Smooth muscle cell (in vitro differentiated cells): Measurements from ENCODE around the gene KCNIP1. TPM values are rescaled to one million over a fixed set of nuclear protein-coding genes. Genes with fewer than 3 reads are reported as not detected.

Experiments
- DNase-seq: peaks from one replicate; lab custom pipeline; 2025; ENCODE audit not compliant: unreplicated experiment; lab: John Stamatoyannopoulos, UW
- H2AFZ ChIP-seq: fragments of 200-600 bp; sonication (generic); 2 replicates; pipeline ENCODE4 v1.6.0; 2016; ENCODE audit warnings: antibody characterized with exemption, low read depth, mild to moderate bottlenecking
- H3F3A ChIP-seq: fragments of 200-600 bp; sonication (generic); 2 replicates; pipeline ENCODE4 v1.6.0; 2017; ENCODE audit warnings: antibody characterized with exemption, low read depth
- H3K27ac ChIP-seq: fragments of 200-600 bp; sonication (generic); 2 replicates; pipeline ENCODE4 v1.5.1; 2016; ENCODE audit warnings: low read depth, mild to moderate bottlenecking
- H3K27me3 ChIP-seq: fragments of 200-600 bp; sonication (generic); 2 replicates; pipeline ENCODE4 v1.6.1; 2016; ENCODE audit warnings: low read depth, mild to moderate bottlenecking
- H3K36me3 ChIP-seq: fragments of 200-600 bp; sonication (generic); 2 replicates; pipeline ENCODE4 v1.5.1; 2016; ENCODE audit warnings: low read depth
- H3K4me1 ChIP-seq: fragments of 200-600 bp; sonication (generic); 2 replicates; pipeline ENCODE4 v1.5.1; 2016; ENCODE audit warnings: low read depth
- H3K4me2 ChIP-seq: fragments of 200-600 bp; sonication (generic); 2 replicates; pipeline ENCODE4 v1.6.0; 2016; ENCODE audit warnings: mild to moderate bottlenecking
- H3K4me3 ChIP-seq: fragments of 200-600 bp; sonication (generic); 2 replicates; pipeline ENCODE4 v1.5.1; 2016; ENCODE audit warnings: mild to moderate bottlenecking
- H3K79me2 ChIP-seq: fragments of 200-600 bp; sonication (generic); 2 replicates; pipeline ENCODE4 v1.6.0; 2016; ENCODE audit warnings: low read depth, mild to moderate bottlenecking
- H3K9ac ChIP-seq: fragments of 200-600 bp; sonication (generic); 2 replicates; pipeline ENCODE4 v1.6.0; 2016; ENCODE audit warnings: low read depth
- H3K9me3 ChIP-seq: fragments of 200-600 bp; sonication (generic); replicated peaks from 2 replicates; pipeline ENCODE4 v1.5.1; 2016; ENCODE audit warnings: low read depth
- H4K20me1 ChIP-seq: fragments of 200-600 bp; sonication (generic); 2 replicates; pipeline ENCODE4 v1.6.0; 2016; ENCODE audit warnings: low read depth
- WGBS: methylation state at CpG from one replicate; pipeline ENCODE4 v1.1.7; 2016; ENCODE audit warnings: low lambda C conversion rate; 5-methylcytosine and 5-hydroxymethylcytosine counted together
- polyA plus RNA-seq: library from polyadenylated mRNA; unstranded; fragments of >200 nt; fragmentation: Nextera tagmentation; extraction: Ambion mirVana; gene quantifications from 2 replicates; pipeline ENCODE4 v1.2.1, GENCODE V29; 2016
- total RNA-seq: library from RNA; depleted of rRNA; stranded (reverse); fragments of >200 nt; gene quantifications from 2 replicates; pipeline ENCODE4 v1.2.3, GENCODE V29; 2014
- TF ChIP-seq, protein P1 (sequence below): fragments of 200-600 bp; sonication (generic); IDR thresholded peaks from 2 replicates; pipeline ENCODE4 v1.5.1; 2017; ENCODE audit warnings: borderline replicate concordance, mild to moderate bottlenecking, antibody characterized with exemption; ENCODE audit not compliant: insufficient read depth, poor library complexity, severe bottlenecking

Gene KCNIP1
- total and polyA plus RNA-seq, 2 experiments from 2014 or later, result 0.50 TPM; not detected in 1

GRCh38 chr5:170612256-170612678 lies 108.4 kb downstream of the KCNIP1 start:
- H3K9me3 ChIP-seq, result no peaks in the 10 kb centered on the region
- H3K4me2 ChIP-seq, result no peak overlapping the region
- H3K9ac ChIP-seq, result no peak overlapping the region
- no peak overlapping the region for H3K27ac ChIP-seq
- peaks cover 16% of the 10 kb centered on the region for H3K4me1 ChIP-seq
- WGBS, result 48% methylated on average over 6 of the region's 6 CpGs
- H4K20me1 ChIP-seq, result no peaks in the 10 kb centered on the region
- H2AFZ ChIP-seq, result no peak overlapping the region
- no peak for DNase-seq
- H3F3A ChIP-seq, result no peaks in the 10 kb centered on the region
- no peak overlapping the region for H3K4me3 ChIP-seq
- H3K27me3 ChIP-seq, result peaks cover 6% of the 10 kb centered on the region
- H3K36me3 ChIP-seq, result no peaks in the 10 kb centered on the region
- TF ChIP-seq, protein P1, sequence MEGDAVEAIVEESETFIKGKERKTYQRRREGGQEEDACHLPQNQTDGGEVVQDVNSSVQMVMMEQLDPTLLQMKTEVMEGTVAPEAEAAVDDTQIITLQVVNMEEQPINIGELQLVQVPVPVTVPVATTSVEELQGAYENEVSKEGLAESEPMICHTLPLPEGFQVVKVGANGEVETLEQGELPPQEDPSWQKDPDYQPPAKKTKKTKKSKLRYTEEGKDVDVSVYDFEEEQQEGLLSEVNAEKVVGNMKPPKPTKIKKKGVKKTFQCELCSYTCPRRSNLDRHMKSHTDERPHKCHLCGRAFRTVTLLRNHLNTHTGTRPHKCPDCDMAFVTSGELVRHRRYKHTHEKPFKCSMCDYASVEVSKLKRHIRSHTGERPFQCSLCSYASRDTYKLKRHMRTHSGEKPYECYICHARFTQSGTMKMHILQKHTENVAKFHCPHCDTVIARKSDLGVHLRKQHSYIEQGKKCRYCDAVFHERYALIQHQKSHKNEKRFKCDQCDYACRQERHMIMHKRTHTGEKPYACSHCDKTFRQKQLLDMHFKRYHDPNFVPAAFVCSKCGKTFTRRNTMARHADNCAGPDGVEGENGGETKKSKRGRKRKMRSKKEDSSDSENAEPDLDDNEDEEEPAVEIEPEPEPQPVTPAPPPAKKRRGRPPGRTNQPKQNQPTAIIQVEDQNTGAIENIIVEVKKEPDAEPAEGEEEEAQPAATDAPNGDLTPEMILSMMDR, result no peak
- H3K79me2 ChIP-seq, result no peaks in the 10 kb centered on the region

DNA sequence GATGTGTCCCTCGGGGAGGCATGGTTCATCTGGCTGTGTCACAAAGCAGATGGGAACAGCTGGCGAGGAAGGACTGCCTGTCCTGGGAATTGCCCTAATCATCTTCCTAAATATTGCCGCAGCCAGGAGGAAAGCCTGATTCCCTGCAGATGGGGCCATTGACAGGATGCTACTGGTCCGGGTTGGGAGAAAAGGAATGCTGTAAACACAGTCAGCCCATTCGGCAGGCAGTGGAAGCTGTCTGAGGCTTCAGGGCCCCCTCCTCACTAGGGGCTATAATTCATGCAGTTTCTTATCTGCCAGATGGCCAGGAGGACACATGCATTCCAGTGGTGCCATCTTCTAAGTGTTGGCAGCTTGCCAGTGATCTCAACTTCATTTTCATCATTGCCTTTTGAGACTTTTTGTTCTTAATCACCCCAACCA lies 110.3 kb downstream of the KCNIP1 start:
- WGBS, result 29% methylated on average over 5 of the region's 5 CpGs
- DNase-seq, result no peak
- TF ChIP-seq, protein P1, result no peak

GRCh38 chr5:170614720-170615119 lies 110.9 kb downstream of the KCNIP1 start:
- Histone ChIP-seq H3K79me2 (no peaks in the 10 kb centered on the region), H3K4me3 (no peak overlapping the region), H3K36me3 (no peaks in the 10 kb centered on the region), H4K20me1 (no peaks in the 10 kb centered on the region), H2AFZ (no peak overlapping the region), H3F3A (no peaks in the 10 kb centered on the region), H3K4me1 (peaks cover 24% of the 10 kb centered on the region), H3K9me3 (no peaks in the 10 kb centered on the region), H3K27me3 (peaks cover 26% of the 10 kb centered on the region), H3K27ac (no peak overlapping the region), H3K9ac (no peak overlapping the region), H3K4me2 (no peak overlapping the region)
- 60% methylated on average over 7 of the region's 7 CpGs for WGBS
- TF ChIP-seq, protein P1, result no peak
- no peak for DNase-seq

More for the DNA sequence above, 110.3 kb downstream of the KCNIP1 start:
- Histone ChIP-seq H3K9ac (no peak overlapping the region), H3K36me3 (no peaks in the 10 kb centered on the region), H3K27ac (no peak overlapping the region), H3K9me3 (no peaks in the 10 kb centered on the region), H4K20me1 (no peaks in the 10 kb centered on the region), H3K27me3 (peaks cover 20% of the 10 kb centered on the region), H2AFZ (no peak overlapping the region), H3K79me2 (no peaks in the 10 kb centered on the region), H3F3A (no peaks in the 10 kb centered on the region), H3K4me3 (no peak overlapping the region), H3K4me1 (peaks cover 24% of the 10 kb centered on the region), H3K4me2 (no peak overlapping the region)
